Gastroesophageal sphincter (tissue), 4 donors: ENCODE measurements around the gene LIMK2. TPM values are rescaled to one million over a fixed set of nuclear protein-coding genes. Genes with fewer than 3 reads are reported as not detected.

Experiments
- ATAC-seq: fragments of 150-250 bp; one replicate; pipeline ENCODE4 v1.9.1; 2016; ENCODE audit warnings: mild to moderate bottlenecking, moderate library complexity
- H3K27ac ChIP-seq, 4 donors: fragments of 200-600 bp; sonication (generic) in 3 of 4; 1 replicate in 3 of 4; 2 replicates in 1 of 4; pipeline ENCODE4 v1.5.1; 2016 to 2019
- H3K27me3 ChIP-seq: fragments of 200-600 bp; sonication (generic); one replicate; pipeline ENCODE4 v1.5.1; 2019
- H3K36me3 ChIP-seq, 2 donors: fragments of 200-600 bp; sonication (generic); one replicate each; pipeline ENCODE4 v1.5.1; 2019; ENCODE audit warnings: control low read depth in 1 of 2
- H3K4me1 ChIP-seq, 3 donors: fragments of 200-600 bp; sonication (generic); 1 replicate in 2 of 3; 2 replicates in 1 of 3; pipeline ENCODE4 v1.5.1; 2016 to 2019; ENCODE audit warnings: control low read depth in 2 of 3
- H3K4me3 ChIP-seq, 2 donors: fragments of 200-600 bp; sonication (generic); one replicate each; pipeline ENCODE4 v1.5.1; 2019; ENCODE audit warnings: mild to moderate bottlenecking in 1 of 2, moderate library complexity in 1 of 2
- H3K9me3 ChIP-seq, 3 donors: fragments of 200-600 bp; sonication (generic); one replicate each; pipeline ENCODE4 v1.5.1; 2017 to 2019; ENCODE audit warnings: control low read depth in 2 of 3
- EP300 ChIP-seq: sonication (generic); formaldehyde crosslinking; IDR thresholded peaks from one replicate; pipeline ENCODE4 v1.6.1; 2017; ENCODE audit warnings: antibody characterized with exemption, mild to moderate bottlenecking
- POLR2A ChIP-seq, 2 donors: fragments of 450-650 bp; IDR thresholded peaks; one replicate each; pipeline ENCODE4 v1.6.1; 2017; ENCODE audit warnings: antibody characterized with exemption in 2 of 2, mild to moderate bottlenecking in 2 of 2, moderate library complexity in 1 of 2
- POLR2AphosphoS5 ChIP-seq: sonication (generic); formaldehyde crosslinking; IDR thresholded peaks from one replicate; pipeline ENCODE4 v1.6.1; 2017; ENCODE audit warnings: antibody characterized with exemption
- WGBS, 2 donors: methylation state at CpG; one replicate each; pipeline ENCODE4 v1.1.5; 2018; ENCODE audit warnings: low coverage in 1 of 2; 5-methylcytosine and 5-hydroxymethylcytosine counted together
- total RNA-seq, 4 donors: library from RNA; depleted of rRNA; stranded (reverse); fragments of >200 nt; gene quantifications; one replicate each; pipeline ENCODE4 v1.1.0, GENCODE V29; 2016
- TF ChIP-seq, protein P1 (sequence below), 4 experiments: fragments of 200-600 bp in 2 of 4; fragments of 450-650 bp in 2 of 4; sonication (generic) in 1 of 4; IDR thresholded peaks; one replicate each; pipeline ENCODE4 v1.5.1; 2017 to 2019; ENCODE audit warnings: antibody characterized with exemption in 4 of 4, mild to moderate bottlenecking in 2 of 4, moderate library complexity in 2 of 4

Gene LIMK2
- total RNA-seq, 4 donors from 2014 or later, result 13.4 to 19.1 (median 15.9) TPM

DNA sequence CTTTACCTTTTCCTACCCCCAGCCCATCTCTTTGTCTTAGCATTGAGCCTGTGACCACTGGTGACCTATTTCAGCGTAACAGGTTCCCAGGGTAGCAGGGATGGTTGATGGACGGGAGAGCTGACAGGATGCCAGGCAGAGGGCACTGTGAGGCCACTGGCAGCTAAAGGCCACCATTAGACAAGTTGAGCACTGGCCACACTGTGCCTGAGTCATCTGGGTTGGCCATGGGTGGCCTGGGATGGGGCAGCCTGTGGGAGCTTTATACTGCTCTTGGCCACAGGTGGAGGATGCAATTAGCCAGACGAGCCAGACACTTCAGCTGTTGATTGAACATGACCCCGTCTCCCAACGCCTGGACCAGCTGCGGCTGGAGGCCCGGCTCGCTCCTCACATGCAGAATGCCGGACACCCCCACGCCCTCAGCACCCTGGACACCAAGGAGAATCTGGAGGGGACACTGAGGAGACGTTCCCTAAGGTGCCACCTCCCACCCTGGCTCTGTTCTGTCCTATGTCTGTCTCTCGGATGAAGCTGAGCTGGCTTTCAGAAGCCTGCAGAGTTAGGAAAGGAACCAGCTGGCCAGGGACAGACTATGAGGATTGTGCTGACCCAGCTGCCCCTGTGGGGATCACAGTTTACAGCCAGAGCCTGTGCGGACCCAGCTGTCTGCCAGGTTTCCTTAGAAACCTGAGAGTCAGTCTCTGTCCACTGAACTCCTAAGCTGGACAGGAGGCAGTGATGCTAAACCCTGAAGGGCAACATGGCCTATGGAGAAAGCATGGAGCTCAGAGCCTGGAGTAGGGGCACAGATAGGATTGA, 50.4 kb downstream of the LIMK2 start:
- no peak for ATAC-seq
- Histone ChIP-seq H3K36me3 (peaks cover 0 to 94% of the 10 kb centered on the region in 2 donors), H3K27ac (no peak overlapping the region), H3K4me3 (no peak overlapping the region), H3K4me1 (no peaks in the 10 kb centered on the region), H3K9me3 (no peaks in the 10 kb centered on the region), H3K27me3 (no peaks in the 10 kb centered on the region)
- WGBS, 2 donors, result 20 to 58% methylated on average over 1 to 3 of the region's 13 CpGs
- TF ChIP-seq, protein P1, sequence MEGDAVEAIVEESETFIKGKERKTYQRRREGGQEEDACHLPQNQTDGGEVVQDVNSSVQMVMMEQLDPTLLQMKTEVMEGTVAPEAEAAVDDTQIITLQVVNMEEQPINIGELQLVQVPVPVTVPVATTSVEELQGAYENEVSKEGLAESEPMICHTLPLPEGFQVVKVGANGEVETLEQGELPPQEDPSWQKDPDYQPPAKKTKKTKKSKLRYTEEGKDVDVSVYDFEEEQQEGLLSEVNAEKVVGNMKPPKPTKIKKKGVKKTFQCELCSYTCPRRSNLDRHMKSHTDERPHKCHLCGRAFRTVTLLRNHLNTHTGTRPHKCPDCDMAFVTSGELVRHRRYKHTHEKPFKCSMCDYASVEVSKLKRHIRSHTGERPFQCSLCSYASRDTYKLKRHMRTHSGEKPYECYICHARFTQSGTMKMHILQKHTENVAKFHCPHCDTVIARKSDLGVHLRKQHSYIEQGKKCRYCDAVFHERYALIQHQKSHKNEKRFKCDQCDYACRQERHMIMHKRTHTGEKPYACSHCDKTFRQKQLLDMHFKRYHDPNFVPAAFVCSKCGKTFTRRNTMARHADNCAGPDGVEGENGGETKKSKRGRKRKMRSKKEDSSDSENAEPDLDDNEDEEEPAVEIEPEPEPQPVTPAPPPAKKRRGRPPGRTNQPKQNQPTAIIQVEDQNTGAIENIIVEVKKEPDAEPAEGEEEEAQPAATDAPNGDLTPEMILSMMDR (IDR thresholded peaks at IDR 0.05), result no peak
- TF ChIP-seq EP300 (no peak), POLR2AphosphoS5 (no peak), POLR2A (IDR thresholded peaks at IDR 0.05) (no peak)

DNA sequence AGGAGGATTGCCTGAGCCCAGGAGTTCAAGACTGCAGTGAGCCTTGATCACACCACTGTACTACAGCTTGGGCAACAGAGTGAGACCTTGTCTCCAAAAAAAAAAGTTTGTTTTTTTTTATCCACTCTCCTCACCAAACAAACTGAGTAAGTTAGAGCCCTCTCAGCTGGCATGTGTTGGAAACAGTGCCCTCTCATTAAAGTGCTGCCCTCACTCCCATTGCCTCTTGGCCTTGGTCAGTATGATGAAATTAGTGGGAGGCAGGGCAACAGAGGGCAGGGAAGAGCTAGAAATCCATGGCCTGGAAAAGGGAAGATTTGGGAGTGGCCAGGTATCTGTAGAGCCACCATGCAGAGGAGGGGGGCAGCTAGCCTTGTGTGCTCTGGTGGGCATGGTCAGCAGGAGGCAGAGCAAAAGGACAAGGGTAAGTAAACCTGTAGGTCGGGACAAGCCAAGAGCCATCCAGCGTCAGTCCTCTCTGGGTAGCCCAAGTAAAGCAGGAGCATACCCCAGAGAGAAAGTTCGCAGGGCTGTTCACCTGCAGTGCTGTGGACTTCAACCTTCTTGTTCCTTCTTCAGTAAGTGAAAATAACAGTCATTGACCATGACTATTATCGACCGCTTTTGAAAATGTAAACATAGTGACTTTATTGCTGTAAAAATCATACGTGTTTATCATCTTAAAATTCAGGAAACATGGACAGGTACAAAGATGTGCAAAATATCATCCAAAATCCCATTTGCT, 52.0 kb downstream of the LIMK2 start:
- TF ChIP-seq POLR2AphosphoS5 (no peak), POLR2A (IDR thresholded peaks at IDR 0.05) (no peak), EP300 (no peak)
- TF ChIP-seq, protein P1 (IDR thresholded peaks at IDR 0.05), result no peak
- 89 to 90% methylated on average over 4 to 5 of the region's 6 CpGs for WGBS, 2 donors
- H3K9me3 ChIP-seq, result no peaks in the 10 kb centered on the region
- no peak overlapping the region for H3K4me3 ChIP-seq
- no peak overlapping the region for H3K27ac ChIP-seq
- H3K4me1 ChIP-seq, result no peaks in the 10 kb centered on the region
- H3K36me3 ChIP-seq, result peaks cover 0 to 96% of the 10 kb centered on the region in 2 donors
- no peak for ATAC-seq
- H3K27me3 ChIP-seq, result no peaks in the 10 kb centered on the region

DNA sequence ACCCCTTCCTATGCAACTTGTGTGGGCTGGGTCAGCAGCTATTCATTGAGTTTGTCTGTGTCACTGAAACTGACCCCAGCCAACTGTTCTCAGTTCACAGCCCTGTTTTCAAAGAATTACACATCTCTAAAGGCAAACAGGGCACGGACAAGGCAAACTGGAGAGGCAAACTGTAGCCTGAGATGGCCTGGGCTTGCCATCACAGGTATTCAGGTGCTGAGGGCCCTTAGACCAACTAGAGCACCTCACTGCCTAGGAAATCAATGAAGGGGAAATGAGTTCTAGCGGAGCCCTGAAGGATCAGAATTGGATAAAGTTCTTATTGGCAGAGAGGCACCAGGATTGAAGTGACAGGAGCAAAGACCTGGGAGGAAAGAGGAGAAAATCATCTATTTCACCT, 56.2 kb downstream of the LIMK2 start:
- TF ChIP-seq, protein P1 (IDR thresholded peaks at IDR 0.05), result no peak
- TF ChIP-seq POLR2A (IDR thresholded peaks at IDR 0.05) (no peak), POLR2AphosphoS5 (no peak), EP300 (no peak)
- H3K9me3 ChIP-seq, result no peaks in the 10 kb centered on the region
- H3K4me3 ChIP-seq, result no peak overlapping the region
- H3K27me3 ChIP-seq, result no peaks in the 10 kb centered on the region
- WGBS, 2 donors, result 94 to 100% methylated on average over 1 to 2 of the region's 2 CpGs
- H3K4me1 ChIP-seq, result peaks cover 0 to 5% (median 0%) of the 10 kb centered on the region in 3 donors
- no peak for ATAC-seq
- H3K27ac ChIP-seq, result no peak overlapping the region
- peaks cover 0 to 86% of the 10 kb centered on the region in 2 donors for H3K36me3 ChIP-seq

DNA sequence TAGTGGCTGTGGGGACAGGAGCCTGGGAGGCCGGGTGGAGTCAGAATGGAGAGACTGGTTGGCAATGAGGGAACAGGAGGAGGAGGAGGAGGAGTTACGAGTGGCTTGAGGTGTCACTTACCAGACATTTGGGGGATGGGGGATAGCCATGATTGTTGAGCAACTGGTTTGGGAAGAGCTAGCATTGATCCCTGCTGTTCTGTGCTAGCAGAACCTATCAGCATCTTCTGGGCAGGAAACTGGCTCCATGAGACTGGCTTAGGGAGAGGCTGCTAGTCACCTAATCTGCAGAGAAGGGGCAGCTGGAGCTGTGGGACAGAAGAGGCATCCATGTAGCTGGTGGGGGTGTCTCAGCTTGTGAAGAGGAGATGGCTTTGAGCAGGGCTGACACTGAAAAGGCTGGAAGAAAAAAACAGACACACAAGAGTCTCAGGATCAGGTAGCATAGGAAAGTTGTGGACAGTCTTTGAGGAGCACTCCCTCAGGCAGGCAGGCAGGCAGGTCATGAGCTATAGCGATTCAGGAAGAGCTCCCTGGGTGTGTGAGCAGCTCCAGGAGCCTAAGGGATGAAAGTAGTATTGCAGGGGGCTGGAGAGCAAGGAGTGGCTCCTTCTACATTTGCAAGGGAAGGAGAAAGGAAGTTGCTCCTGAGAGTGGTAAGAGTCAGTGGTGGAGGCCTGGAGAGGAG, 57.9 kb downstream of the LIMK2 start:
- TF ChIP-seq EP300, result no peak
- TF ChIP-seq, protein P1 (IDR thresholded peaks at IDR 0.05), result no peak
- no peak for TF ChIP-seq POLR2A (IDR thresholded peaks at IDR 0.05)
- TF ChIP-seq POLR2AphosphoS5, result no peak
- ATAC-seq, result no peak
- no peak overlapping the region for H3K27ac ChIP-seq
- H3K9me3 ChIP-seq, result no peaks in the 10 kb centered on the region
- H3K27me3 ChIP-seq, result no peaks in the 10 kb centered on the region
- peaks cover 0 to 5% (median 0%) of the 10 kb centered on the region in 3 donors for H3K4me1 ChIP-seq
- H3K36me3 ChIP-seq, result peaks cover 0 to 87% of the 10 kb centered on the region in 2 donors
- WGBS, 2 donors, result 66 to 75% methylated on average over 2 to 3 of the region's 3 CpGs
- no peak overlapping the region for H3K4me3 ChIP-seq
